SK-N-MC (cell line): Measurements from ENCODE around the gene UNCX.

Experiments used
- EZH2 ChIP-seq: fragments of 200-600 bp; sonication (generic); IDR thresholded peaks from one replicate; pipeline ENCODE4 v1.6.1; 2017; ENCODE audit warnings: antibody characterized with exemption
- POLR2AphosphoS5 ChIP-seq: IDR thresholded peaks from 2 replicates; pipeline ENCODE4 v1.6.1; 2012; ENCODE audit warnings: mild to moderate bottlenecking, low read depth, low read length, borderline replicate concordance

DNA sequence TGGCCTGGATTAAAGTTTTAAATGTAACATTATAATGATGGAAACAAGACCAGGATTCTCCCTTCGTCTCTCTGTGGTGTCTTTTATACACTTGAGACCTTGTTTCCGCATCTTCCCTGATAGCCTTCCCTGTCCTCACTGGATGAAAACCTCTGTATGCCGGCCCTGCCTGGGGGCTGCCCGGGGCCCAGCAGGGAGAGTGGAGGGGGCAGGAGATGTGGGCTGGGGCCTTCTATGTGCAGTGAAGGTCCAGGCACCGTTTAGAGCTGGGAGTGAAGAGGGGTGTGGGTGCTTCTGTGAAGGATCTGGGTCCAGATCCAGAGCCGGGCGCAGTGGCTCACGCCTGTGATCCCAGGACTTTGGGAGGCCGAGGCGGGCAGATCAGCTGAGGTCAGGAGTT lies 50.7 kb downstream of the UNCX start:
- no peak for TF ChIP-seq POLR2AphosphoS5
- TF ChIP-seq EZH2, result no peak
